ENCODE data around the gene CPXM2.

GRCh38 chr10:123852411-123852951, 39.1 kb downstream of the CPXM2 start:
- TF ChIP-seq CTCF (IDR thresholded peaks at IDR 0.05) = no peak
- no peak for TF ChIP-seq POLR2A (IDR thresholded peaks at IDR 0.05)
